Fibroblast of skin of right quadriceps (primary cell): ENCODE measurements around the gene COL15A1.

Experiments
- DNase-seq: peaks from one replicate; pipeline ENCODE4 v3.0.0-alpha.2; 2013

The COL15A1 gene

GRCh38 chr9:98950262-98950661 is 6.6 kb downstream of the COL15A1 start:
- no peak for DNase-seq

DNA sequence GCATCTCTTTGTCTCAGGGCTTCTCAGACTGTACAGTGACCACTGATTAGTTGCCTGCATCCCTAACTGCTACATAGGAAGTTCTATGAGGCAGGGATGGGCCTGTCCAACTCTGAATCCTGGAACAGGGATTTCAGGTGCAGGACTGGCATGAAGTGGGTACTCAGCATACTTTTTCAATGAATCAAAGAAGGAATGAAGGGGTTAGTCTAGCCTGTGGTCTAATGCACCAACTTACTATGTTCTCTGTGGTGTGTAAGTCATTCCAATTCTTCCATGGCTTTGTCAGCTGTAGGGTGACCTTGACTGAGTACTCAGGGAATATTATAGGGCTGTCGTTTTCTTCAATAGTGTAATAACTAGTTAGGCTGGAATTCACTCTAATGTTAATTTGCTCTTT is 8.3 kb downstream of the COL15A1 start:
- DNase-seq = no peak

GRCh38 chr9:98953581-98954243 is 10.0 kb downstream of the COL15A1 start:
- no peak for DNase-seq

GRCh38 chr9:98954244-98954610 is 10.5 kb downstream of the COL15A1 start:
- no peak for DNase-seq

DNA sequence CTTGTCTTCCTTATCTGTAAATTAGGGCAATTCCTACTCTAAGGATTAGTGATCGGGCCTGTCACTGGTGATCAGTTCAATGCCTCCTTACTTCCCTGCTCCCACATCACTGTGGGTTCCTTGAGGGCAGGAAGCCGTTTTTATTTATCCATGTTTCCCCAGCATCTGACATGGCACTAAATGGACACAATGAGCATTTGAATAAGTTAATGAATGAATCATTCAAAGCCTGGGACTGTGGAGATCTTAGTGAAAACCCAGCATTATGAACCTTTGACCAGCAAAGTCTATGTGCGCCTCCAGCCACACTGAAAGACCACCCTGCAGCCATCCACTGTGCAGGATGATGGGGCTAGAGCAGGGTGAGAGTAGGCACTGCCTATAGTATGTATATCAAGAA is 11.6 kb downstream of the COL15A1 start:
- DNase-seq = no peak

- DNase-seq = no peak
Measured at GRCh38 chr9:98957826-98958225, 14.1 kb downstream of the COL15A1 start.

GRCh38 chr9:98958271-98958984 is 14.7 kb downstream of the COL15A1 start:
- peak; percentile 96 for DNase-seq

- DNase-seq = no peak
Measured at GRCh38 chr9:98960409-98960808, 16.7 kb downstream of the COL15A1 start.

DNA sequence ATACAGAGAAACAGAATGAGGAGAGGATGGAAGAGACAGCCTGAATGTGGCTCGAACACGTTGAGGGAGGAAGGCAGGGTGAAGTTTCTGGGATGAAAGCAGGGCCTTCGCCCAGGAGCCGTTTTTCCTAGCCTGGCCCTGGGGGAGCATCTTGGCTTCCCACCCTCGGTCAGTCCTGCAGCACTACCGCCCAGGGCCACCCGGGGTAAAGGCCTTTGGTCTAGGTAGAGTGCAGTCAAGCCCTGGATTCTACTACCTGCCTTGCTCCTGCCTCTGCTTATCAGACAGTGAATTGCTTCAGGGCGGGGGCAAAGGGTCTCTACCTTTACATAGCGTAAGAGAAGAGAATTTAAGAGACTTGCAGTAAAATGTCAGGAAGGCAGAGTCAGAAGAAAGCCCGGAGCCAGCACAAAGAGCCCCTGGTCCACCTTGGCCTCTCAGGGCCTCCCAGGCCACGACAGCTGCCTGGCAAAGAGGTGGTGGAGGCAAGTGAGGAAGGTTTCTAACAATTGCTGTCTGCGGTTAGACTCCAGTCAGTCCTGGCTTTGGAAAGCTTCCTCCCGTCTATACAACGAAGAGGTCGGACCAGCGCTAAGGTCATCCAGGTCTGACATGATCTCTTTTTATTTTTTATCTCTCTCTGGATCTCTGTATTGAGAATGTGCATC is 17.9 kb downstream of the COL15A1 start:
- DNase-seq = no peak

- peak; percentile 83 for DNase-seq
Measured at GRCh38 chr9:98962181-98962560, 18.5 kb downstream of the COL15A1 start.

- DNase-seq = peak; percentile 53
Measured at GRCh38 chr9:98962861-98963260, 19.2 kb downstream of the COL15A1 start.

DNA sequence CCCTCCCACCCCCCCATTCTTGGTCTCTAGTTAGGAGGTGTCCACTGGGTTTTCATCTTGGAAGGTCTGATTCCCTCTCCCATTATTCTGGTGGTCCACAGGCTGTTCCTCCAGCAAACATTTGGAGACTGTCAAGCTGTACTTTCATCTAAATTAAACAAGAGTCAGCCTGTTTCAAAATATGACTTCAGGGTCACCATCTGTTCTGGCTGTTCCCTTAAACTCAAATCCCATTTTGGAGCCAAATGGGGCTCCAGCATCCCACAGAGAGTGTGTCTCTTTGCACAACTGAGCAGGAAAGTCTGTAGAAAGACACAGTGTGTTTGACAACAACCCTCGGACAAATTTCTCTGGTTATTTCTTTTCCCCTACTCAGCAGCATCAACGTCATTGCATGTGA is 20.5 kb downstream of the COL15A1 start:
- no peak for DNase-seq

DNA sequence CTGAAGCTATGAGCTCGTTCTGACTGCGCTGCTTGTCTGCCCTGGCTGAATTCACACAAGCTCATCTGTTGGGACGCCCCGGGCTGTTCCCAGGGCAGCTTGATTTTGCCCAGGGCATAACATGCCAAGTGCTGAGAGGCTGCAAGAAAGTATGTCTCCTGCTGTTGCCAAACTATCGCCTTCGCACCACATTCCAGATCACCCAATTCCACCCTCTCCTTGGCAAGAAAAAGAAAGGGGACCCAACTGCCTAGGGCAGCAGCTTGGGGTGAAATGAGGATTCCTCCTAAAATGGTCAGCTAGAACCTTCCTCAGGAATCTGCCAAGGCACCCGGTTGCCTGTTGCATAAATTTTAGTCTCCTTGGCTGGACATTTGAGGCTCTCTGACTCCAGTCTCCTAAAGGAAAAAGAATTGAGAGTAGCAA is 21.2 kb downstream of the COL15A1 start:
- DNase-seq = no peak

DNA sequence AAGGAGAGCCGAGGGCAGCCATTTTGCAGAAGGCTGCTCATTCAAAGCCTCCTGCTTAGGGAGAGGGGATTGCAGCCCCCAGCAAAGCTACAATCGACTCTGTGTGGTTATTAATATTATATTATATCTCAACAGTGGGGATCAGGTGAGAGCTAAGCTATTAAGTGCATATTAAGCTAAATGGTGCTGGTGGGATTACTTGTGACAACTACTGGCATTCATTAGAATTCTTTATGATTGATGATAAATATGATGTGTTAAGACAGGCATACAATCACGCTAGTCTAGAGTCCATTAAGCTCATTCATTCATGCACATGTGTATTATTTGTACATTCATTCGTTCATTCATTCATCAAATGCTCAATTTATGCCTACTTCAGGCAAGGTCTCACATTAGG is 23.0 kb downstream of the COL15A1 start:
- DNase-seq = no peak

GRCh38 chr9:98967257-98967656 is 23.6 kb downstream of the COL15A1 start:
- DNase-seq = no peak

- no peak for DNase-seq
Measured at GRCh38 chr9:98967680-98968079, 24.0 kb downstream of the COL15A1 start.

- DNase-seq = no peak
Measured at GRCh38 chr9:98968601-98969337, 25.1 kb downstream of the COL15A1 start.

DNA sequence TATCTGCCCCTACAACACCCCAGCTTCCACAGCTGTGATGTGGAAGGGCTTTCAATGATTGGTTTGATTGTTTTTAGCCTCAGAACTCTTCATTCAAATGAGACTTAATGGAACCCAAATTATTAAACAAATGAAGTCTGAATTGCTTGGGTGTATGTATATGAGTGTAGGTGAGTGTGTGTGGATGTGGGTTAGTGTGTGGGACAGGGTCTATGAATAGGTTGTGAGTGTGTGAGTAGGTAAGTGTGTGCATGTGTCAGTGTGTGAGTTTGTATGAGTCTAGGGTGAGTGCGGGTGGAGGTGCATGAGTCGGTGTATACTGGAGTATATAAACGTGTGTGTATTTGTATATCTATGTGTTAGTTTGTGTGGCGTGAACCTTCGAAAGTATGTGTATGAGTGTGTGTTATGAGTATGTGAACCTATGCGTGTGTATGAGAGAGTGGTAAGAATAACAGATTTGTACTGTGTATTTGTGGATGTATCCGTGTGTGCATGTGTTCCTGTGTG is 26.9 kb downstream of the COL15A1 start:
- DNase-seq = no peak

GRCh38 chr9:98971168-98971914 is 27.6 kb downstream of the COL15A1 start:
- peak; percentile 81 for DNase-seq

DNA sequence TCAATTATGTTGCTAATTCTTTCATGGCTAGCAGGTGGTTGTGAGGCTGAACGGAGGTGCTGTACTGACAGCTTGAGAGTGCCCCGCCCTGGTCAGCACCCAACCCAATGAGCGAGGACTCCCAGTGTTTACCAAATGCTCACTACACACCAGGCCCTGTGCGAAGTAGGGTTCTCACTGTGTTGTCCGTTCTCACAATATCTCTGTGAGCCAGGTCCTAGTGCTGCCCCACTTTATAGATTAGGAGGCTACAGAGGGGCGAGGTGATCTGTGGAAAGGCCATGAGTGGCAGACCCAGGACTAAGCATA is 28.2 kb downstream of the COL15A1 start:
- no peak for DNase-seq

DNA sequence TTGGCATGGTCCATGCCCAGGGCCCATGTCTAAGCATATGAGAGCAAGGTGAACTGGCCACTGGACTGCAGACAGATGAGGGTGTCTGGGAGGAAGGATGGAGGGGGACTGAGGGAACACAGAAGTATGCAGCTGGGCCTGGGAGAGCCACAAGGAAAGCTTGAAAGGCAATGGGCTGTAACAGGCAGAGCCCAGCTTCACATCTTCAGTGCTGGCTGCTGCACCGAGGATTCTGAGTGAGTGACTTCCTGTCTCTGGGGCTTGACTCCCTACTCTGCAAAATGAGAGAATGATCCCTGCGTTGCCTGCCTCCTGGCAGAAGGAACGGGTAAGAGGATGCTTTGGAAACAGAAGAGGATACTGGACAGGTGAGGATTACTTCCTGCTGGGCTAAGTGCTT is 29.0 kb downstream of the COL15A1 start:
- no peak for DNase-seq

DNA sequence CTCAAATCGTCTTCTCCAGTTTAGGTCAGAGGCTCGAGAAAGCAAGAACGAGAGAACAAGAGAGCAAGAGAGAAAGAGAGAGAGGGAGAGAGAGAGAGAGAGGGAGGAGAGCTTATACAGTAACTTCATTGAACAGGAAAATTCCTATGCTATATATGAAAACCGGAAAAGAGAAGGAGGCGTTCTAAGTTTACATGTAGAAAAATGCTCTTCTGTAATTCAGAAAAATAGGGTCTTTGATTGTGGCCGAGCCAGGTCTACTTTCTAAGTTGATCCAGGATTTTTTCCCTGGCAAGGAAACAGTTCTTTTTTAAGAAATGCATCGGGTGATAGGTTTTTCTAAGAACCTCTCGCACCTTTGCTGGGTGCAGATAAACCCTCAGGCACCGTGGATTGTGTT is 29.5 kb downstream of the COL15A1 start:
- DNase-seq = no peak

DNA sequence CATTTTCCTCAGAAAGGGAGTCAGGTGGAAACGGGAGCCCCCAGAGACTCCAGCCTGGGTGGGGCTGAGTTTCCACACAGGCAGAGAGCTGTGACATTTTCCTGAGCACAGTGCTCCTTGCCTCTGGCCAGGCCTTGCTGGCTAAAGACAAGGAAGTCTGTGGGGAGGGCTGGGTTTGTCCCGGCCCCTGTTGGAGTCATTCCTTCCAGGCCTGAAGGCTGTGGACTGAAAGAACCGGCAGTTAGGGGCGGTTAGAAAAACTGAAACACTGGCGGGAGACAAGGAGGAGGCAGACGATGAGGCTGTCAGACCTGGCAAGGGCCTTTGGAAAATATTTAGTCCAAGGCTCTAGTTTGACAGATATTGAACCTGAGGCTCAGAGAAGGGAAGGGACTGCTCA is 29.9 kb downstream of the COL15A1 start:
- DNase-seq = no peak
